ENCODE results near the gene LDAH.

Gene LDAH

GRCh38 chr2:20781656-20782265, 41.1 kb downstream of the LDAH start:
- DNase-seq (ENCODE audit: low spot score) = peak; percentile 16

GRCh38 chr2:20771299-20771698, 51.6 kb downstream of the LDAH start:
- no peak for DNase-seq (ENCODE audit: low spot score)

- no peak for DNase-seq (ENCODE audit: low spot score)
Observed at GRCh38 chr2:20766798-20767644, 55.9 kb downstream of the LDAH start.

- no peak for DNase-seq (ENCODE audit: low spot score)
Observed at GRCh38 chr2:20766213-20766612, 56.7 kb downstream of the LDAH start.

GRCh38 chr2:20762945-20763683, 59.8 kb downstream of the LDAH start:
- no peak for DNase-seq (ENCODE audit: low spot score)

DNA sequence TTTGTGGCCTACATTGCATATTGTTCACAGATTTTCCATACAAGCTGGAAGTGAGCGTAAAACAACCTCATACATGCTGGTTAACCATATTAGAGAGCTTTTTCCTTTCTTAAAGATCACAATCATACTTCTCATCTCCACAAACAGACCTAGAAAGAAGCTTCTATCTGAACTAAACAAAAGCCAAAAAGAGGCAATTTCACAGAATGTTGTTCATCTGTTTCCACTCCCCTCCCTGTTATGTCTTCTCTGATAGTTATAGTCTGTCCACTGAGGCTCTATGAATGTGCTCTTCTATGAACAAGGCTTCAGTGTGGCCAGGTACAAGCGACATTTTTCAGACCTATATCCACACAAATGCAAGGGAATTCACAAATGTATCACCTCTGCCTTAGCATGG, 63.4 kb downstream of the LDAH start:
- DNase-seq (ENCODE audit: low spot score) = no peak

GRCh38 chr2:20758997-20759396, 63.9 kb downstream of the LDAH start:
- DNase-seq (ENCODE audit: low spot score) = no peak

DNA sequence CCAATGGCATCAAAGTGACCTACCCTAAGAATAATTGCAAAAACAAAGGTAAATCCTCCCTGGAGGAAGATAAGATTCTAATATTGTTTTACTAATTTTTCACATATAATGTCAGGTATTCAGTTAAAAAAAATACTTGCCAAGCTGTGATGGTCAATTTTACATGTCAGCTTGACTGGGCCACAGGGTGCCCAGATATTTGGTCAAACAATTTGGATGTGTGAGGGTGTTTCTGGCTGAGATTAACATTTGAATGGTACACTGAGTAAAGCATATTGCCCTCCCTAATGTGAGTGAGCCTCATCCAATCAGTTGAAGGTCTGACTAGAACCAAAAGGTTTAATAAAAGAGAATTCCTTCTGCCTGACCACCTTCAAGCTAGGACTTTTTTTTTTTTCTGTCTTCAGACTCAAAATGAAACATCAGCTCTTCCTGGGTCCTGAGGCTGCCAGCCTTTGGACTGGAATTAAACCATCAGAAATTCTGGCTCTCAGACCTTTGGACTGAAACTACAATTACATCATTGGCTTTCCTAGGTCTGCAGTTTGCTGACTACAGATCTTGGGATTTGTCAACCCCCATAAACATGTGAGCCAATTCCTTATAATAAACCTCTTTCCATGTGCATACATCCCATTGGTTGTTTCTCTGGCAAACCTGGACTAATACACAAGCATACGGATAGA, 65.4 kb downstream of the LDAH start:
- no peak for DNase-seq (ENCODE audit: low spot score)

DNA sequence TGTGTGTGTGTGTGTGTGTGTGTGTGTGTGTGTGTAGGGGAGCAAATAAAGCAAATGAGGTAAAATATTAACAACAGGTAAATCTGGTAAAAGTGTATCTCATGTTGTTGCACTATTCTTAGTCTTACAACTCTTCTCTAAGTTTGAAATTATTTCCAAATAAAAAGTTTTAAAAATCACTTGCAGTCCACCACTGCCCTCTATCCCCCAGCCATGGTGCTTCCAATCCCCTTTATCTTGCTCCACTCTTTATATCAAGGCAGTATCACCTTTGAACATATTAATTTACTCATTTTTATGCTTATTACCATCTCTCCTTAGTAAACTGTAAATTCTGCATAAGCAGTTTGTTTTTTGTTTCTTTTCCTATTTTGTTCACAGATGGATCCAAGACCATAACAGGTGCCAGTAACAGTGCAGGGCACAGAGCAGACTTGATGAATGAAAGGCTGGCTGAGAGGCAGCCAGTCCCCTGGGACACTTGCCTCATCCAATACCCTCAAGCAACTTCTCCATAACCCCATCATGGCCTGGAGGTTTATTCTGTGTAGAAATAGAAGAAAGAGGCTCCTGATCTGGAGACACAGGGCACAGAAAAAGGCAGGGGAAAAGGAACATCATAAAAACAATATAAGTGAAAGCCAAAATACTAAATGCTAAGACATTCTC, 67.6 kb downstream of the LDAH start:
- DNase-seq (ENCODE audit: low spot score) = no peak

GRCh38 chr2:20752293-20752692, 70.6 kb downstream of the LDAH start:
- DNase-seq (ENCODE audit: low spot score) = no peak

DNA sequence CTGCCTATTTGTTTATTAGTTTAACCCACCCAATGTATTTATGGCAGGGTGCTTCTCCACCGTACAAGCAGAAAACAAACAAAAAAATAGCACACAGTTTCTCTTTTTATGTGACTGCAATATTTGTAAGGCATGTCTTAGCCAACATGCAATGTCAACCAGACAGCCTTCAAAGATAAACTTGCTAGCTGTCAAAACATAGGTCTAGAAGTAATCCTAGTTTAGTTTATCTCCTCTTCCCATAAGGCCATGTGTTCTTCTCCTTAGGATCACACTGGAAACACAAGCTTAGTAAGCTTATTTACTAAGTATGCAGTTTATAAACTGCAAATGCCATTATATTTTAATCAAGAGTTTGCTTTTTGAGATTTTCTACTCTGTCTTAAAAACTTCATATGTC, 75.6 kb downstream of the LDAH start:
- DNase-seq (ENCODE audit: low spot score) = no peak

DNA sequence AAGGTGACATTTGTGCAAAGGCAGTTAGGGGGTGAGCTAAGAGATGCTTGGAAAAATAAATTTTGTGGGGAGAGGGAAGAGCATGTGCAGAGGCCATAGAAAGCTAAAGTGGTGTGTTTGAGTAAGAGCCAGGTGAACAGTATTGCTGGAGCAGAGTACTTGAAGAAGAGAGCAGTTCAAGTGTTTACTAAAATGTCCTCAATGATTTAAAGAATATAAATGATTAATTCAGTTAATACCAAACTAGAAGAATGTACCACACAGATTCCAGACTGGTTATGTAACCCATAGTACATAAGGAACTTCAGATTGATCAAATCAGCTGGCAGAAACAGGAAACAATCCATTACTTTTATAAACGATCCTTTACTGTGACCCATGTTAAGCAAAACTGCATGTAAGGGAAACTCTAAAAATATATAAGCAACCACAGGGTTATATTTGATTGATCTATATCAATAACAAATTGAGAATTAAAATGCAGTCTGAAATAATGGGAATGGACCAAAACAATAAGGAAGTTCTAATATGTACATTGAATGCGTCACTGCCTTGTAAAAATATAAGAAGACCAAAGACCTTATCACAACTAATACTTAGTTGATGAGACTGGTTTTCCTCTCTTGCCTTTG, 76.9 kb downstream of the LDAH start:
- DNase-seq (ENCODE audit: low spot score) = no peak

GRCh38 chr2:20744366-20745335, 78.2 kb downstream of the LDAH start:
- DNase-seq (ENCODE audit: low spot score) = no peak

GRCh38 chr2:20738772-20739171, 84.1 kb downstream of the LDAH start:
- DNase-seq (ENCODE audit: low spot score) = no peak

GRCh38 chr2:20737505-20737904, 85.4 kb downstream of the LDAH start:
- no peak for DNase-seq (ENCODE audit: low spot score)

DNA sequence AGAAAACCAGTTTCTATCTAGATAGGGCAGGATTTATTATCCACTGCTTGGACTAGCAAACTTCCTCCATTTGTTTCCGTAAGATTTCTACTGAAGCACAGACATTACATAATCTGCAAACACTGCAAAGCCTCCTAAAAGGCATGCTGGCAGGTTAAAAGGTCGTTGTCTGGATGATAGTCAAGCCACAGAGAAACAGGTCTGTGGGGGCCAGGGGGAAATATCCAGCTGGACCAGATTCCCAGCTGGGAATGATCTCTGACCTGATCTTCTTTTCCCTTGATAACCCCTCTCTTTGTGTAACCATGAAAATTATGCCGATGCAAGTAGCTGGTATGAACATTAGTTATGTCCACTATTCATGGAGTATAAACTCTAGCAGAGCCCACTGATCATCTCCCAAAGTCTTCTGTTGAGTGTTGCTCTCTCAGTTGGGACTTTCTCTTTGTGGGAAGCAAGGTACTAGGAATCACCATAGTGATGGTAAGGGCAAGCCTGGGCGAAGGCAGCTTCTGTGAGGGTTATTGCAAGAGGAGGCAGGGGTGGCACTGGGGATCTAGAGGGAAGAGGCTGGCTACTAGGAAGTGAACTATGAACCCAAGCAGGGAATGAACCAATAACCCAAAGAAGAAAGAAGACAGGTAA, 94.7 kb downstream of the LDAH start:
- DNase-seq (ENCODE audit: low spot score) = peak; percentile 6

- DNase-seq (ENCODE audit: low spot score) = no peak
Observed at GRCh38 chr2:20726913-20727312, 96.0 kb downstream of the LDAH start.

DNA sequence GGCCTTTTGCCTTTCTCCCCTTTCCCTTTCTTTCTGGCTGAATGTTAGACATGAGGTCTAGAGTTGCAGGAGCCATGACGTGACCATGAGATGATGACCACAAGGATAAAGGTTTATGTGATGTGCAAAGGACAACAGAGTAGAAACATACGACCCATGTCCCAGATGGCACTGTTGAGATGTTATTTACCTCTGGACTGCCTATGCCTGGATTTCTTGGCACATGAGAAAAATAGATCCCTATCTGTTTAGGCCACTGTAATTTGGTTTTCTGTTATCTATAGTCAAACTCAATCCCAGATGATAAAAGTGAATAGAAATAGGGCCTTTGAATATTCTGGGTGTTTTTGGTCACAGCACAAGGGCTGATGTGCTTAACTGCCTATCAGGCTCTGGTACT, 97.1 kb downstream of the LDAH start:
- DNase-seq (ENCODE audit: low spot score) = no peak

- DNase-seq (ENCODE audit: low spot score) = no peak
Observed at GRCh38 chr2:20724500-20725053, 98.3 kb downstream of the LDAH start.
